ENCODE measurements around the gene TTC23.
A peak's percentile ranks its signal among the peaks of the same experiment; 100 is the strongest.
"Not testable (repeated sequence)": the region's sequence is repeated elsewhere in the genome, so short reads cannot be mapped to it uniquely, and the experiment has no call there.

Gene TTC23

DNA sequence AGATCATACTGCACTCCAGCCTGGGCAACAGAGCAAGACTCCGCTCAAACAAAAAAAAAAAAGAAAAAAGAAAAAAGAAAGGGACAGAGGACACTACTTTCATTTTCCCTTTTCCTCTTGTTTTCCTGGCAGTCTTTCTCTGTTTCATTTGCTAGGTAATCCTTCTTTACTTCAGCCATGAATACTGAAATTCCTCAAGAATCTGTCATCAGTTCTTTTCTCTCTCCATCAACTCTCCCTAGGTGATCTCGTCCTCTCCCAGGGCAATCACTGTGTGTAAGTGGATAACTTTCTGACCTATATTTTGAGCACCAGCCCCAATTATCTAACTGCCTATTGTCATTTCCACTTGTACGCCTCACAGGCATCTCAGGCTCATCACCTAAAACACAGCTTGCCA lies 51.5 kb downstream of the TTC23 start:
- DNase-seq (ENCODE audit: low spot score), result no peak

DNA sequence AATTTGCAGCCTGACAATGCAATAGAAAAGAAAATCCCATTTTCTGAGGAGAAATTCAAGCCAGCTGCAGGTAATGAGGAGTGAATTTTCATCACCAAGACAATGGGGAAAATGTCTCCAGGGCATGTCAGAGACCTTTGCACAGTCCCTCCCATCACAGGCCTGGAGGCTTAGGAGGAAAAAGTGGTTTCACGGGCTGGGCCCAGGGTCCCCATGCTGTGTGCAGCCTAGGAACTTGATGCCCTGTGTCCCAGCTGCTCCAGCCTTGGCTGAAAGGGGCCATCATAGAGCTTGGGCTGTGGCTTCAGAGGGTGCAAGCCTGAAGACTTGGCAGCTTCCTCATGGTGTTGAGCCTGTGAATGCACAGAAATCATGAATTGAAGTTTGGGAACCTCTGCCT lies 57.2 kb downstream of the TTC23 start:
- not testable (repeated sequence) for DNase-seq (ENCODE audit: low spot score)

DNA sequence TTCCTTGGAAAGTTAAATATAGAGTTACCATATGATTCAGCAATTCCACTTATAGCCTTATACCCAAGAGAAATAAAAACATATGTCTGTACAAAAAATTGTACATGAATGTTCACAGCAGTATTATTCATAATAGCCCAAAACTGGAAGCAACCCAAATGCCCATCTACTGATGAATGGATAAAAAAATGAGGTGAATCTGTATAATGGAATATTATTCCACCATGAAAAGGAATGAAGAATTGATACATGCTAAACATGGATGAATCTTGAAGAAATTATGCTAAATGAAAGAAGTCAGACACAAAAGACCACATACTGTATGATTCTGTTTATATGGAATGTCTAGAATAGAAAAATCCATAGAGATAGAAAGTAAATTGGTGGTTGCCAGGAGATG lies 61.4 kb downstream of the TTC23 start:
- no peak for DNase-seq (ENCODE audit: low spot score)

DNA sequence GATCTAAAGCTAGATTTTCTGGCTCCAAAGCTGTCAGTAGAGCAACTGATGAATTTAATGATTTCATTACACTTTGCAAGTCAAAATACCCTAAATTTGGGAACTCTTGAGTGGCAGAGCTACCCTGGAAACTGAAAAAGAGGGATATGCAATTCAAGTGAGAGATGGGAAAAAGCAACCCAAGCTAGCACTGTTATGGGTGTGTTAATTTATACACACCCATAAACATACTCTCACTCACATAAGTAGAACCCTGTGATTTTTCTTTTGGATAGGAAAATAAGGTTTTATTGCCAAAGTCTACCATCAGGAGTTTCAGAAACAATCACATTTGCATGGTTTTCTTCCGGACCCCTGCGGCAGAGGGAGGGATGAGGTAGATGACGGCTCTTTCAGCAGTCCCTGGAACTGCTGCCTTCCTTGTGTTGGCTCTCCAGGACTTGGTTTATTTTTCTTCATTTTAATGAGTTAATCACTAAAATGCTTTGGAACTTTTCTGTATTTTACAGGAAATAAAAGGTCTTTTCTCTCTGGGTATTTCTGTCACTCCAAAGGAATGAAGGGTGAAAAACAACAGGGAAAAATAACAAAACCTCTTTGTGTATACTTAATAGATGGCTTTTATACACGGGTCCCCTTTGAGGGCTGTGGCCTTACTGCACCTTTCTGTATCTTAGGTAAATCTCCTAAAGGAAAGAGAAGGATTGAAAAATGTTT lies 63.8 kb downstream of the TTC23 start:
- DNase-seq (ENCODE audit: low spot score), result no peak

DNA sequence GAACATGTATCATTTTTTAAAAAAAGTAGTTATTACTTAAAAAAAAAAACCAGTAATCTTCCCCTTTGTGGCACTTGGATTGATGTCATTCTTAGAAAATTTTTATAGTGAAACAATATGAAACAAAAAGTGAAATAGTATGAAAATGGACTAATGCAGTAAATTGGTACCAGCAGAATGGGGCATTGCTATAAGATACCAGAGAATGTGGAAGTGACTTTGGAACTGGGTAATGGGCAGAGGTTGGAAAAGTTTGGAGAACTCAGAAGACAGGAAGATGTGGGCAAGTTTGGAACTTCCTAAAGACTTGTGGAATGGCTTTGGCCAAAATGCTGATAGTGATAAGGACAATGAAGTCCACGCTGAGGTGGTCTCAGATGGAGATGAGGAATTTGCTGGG lies 66.6 kb downstream of the TTC23 start:
- no peak for DNase-seq (ENCODE audit: low spot score)

DNA sequence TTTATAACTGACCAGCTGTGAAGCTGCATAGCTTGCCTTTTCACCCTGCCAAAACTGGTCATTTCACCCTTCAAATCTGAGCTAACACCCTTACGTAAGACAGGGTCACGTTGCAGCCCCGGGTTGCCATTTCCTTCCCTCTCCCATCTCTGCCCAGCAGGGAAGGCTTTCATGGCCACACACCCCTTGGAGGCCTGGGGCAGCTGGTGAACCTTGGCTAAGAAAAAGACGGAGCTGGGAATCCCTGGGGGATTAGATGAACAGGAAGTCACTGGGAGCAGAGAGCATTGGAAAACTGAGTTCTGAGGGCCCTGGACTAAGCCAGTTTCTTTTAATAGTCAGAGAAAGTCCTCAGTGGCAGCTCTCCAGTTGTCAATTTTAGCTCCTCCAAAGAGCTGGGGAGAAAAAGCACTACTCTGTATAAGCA lies 67.8 kb downstream of the TTC23 start:
- DNase-seq (ENCODE audit: low spot score), result peak; percentile 8

DNA sequence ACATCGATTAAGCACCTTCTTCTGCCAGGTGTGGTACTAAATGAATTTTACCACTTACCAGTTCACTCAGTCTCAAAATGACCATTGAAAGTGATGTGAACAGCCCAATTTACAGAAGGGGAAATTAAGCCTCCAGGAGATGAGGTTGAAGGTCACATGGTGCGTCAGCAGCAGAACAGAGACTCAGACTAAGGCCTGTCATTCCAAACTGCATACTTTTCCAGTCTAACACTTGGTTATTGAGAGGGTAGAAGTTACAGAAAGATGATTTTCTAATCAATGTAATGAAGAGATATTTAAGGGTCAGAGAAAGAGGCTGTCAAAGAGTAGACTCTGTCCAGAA lies 68.4 kb downstream of the TTC23 start:
- DNase-seq (ENCODE audit: low spot score), result no peak

DNA sequence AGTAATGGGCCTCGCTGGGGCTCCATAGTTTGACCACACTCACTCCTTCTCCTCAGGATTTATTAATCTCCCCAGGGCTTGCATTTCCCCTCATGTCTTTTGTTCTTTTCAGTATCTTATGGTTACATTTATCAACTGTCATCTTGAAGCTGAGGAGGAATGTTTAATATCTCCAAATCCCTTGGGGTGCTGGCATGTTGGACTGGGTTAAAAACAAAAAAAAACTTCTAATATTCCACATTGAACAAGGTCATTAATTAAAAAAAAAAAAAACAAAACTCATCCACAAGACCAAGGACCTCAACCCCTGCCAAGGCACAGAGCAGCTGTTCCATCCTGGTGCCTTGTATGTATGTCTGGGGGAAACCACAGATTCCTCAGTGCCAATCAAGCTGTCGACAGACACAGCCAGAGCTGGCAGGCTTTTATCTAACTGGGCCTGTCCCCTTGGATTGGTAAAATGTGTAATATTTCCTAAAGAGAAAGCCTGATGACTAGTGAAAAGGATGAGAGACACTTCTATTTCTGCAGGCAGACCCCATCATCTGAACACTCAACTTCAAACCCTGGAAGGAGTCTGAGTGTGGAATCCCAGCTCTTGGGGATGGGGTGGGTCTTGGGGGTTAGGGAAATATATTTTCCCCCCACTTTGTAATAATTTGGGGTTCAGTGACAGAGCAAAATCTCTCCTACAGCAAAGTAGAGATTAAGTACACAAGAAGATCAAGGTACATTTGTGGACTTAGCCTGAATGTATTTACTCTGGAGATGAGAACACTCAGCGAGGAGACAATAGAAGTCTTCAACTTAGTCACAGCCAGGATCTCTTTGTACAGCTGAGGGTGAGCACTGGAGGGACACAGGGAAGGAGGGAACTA lies 69.1 kb downstream of the TTC23 start:
- DNase-seq (ENCODE audit: low spot score), result peak; percentile 12

DNA sequence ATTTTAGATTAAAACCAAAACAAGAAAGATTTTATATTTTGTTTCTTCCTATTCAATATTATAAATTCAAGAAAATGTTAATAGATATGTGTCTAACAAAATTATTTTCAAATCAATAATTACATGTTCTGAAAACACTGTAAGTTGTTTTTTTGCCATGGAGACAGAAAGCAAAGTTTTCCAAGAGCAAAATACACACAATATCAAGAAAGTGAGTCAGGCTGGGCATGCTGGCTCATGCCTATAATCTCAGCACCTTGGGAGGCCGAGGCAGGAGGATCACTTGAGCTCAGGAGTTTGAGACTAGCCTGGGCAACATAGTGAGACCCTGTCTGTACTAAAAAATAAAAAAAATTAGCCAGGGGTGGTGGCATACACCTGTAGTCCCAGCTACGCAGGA lies 71.7 kb downstream of the TTC23 start:
- no peak for DNase-seq (ENCODE audit: low spot score)

DNA sequence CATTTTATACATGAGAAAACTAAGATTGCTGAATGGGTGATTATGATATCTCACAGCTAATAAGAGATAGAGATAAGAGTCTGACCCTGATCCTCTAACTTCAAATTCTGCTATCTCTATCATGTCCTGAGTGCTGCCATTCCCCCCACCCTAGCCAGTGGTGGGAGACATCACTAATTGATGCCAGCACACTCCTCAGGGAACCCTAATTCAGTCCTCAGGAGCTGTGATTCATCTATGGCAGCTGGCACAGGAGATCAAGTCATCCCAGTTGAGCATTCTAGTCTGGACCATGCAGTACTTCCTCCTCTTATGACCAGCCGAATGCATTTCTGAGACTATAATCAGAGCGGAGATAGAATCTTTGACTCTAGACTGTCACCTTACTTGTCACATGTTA lies 72.6 kb downstream of the TTC23 start:
- DNase-seq (ENCODE audit: low spot score), result no peak

DNA sequence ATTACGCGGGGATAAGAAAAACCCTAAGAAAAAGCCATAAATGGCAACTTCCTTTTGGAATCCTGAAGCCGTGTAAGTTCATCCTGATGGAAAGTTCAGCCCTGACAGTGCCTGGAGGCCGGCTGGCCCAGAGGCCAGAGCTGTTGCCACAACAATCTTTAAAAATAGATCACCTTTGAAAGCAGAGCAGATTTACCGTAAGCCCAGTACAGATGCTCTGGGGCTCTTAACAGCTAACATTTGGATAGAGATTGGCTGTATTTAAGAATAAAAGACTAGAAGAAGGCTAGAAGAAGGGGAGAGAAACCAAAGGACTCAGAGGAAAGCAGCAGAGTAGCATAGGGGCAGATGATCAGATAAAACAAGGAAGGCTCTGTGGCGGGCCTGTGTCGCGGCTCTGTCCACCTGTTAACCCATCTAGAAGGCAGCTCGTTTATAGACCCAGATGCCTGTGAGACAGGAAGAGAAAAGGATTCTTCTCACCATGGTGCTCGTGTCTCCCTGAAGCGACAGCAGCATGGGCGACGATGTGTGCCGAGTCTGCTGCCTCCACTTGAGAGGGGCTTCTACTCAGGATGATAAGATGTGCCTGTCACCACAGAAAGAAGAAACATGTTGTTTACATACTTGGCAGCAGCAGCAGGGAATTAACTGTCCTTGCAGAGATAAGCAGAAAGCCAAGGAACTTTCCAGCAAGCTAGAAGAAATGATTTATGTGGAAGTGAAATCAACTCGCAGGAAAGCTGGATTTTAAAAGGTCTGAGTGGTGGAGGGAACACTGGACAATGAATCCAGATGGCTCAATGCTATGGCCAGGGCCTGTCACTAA lies 74.6 kb downstream of the TTC23 start:
- DNase-seq (ENCODE audit: low spot score), result no peak

DNA sequence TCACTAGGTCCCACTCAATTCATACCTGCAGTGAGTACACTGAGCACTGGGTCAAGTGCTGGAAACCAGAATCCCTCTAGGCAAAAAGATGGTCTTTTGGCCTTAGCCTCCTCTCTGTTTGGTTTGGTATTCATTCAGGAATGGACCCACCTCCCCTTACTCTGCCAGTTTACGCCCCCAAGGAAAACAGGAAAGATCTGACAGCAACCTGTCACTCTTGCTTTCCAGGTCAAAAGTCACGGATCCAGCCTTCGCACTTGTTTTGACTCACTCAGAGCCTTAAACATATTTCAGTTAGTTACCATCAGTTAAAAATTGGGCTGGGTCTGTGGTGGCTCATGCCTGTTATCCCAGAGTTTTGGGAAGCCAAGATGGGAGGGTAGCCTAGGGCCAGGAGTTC lies 76.4 kb downstream of the TTC23 start:
- no peak for DNase-seq (ENCODE audit: low spot score)

DNA sequence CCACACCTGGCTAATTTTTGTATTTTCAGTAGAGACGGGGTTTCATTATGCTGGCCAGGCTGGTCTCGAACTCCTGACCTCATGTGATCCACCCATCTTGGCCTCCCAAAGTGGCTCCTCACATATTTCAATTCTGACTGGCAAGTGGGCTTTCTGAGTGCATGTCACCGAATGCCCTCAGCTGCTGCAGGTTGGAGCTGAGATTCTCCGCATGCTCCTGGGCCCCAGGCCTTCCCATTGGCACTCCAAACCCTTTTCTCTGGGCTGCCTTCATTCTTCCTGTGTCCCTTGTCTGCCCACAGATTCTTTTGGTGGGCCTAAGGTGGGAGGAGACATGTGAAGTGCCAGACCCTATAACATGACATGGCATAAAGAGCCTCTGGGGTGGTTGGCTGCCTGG lies 77.2 kb downstream of the TTC23 start:
- no peak for DNase-seq (ENCODE audit: low spot score)

DNA sequence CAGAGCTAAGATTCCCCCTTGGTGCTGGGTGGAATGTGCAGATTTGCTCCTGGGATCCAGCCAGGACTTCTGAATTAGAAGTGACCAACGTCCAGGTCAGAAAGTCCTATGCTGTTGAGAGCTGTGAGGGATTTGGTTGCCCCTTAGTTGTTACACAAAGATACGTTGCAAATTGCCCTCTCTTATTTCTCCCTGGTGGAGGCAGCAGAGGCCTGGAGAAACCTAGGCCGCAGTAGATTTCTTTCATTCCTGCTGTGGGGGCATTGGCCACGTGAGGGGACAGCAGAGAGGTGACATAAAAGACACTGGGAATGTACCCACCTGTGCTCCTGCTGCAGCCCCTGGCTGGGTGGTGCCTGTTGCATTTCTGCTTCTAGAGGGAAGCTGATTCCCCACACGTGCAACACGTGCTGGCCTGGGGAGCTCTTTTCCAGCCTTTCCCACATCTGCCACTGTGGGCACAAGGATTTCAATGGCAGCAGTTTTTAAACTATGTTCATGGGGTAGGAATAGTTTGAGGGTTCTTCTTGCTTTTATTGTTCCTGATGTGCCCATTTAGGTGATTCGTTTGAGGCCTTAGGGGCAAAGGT lies 78.8 kb downstream of the TTC23 start:
- no peak for DNase-seq (ENCODE audit: low spot score)

DNA sequence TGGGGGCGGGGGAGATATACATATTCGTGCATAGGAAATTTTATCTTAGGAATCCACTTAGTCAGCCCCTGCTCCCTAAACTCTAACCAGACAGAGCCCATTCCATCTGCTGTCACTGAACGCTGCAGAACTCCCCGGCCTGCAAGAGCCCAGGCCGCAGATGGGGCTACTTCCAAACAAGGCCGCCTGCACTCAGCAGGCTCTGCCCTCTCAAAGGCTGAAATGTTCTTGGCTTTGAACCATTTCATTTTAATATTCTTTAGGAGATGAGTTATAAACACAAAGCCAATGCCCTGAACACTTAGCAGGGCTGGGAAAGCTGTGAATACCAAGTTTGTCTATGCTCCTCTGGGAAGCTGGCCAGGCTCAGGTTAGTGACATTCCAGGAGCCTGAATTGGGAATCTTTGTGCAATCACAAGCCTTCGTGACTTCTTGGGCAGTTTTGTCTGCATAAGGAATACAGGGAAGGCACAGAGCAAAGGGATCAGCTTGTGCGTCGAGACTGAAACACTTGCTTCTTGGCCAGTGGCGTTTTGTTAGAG lies 79.5 kb downstream of the TTC23 start:
- no peak for DNase-seq (ENCODE audit: low spot score)

DNA sequence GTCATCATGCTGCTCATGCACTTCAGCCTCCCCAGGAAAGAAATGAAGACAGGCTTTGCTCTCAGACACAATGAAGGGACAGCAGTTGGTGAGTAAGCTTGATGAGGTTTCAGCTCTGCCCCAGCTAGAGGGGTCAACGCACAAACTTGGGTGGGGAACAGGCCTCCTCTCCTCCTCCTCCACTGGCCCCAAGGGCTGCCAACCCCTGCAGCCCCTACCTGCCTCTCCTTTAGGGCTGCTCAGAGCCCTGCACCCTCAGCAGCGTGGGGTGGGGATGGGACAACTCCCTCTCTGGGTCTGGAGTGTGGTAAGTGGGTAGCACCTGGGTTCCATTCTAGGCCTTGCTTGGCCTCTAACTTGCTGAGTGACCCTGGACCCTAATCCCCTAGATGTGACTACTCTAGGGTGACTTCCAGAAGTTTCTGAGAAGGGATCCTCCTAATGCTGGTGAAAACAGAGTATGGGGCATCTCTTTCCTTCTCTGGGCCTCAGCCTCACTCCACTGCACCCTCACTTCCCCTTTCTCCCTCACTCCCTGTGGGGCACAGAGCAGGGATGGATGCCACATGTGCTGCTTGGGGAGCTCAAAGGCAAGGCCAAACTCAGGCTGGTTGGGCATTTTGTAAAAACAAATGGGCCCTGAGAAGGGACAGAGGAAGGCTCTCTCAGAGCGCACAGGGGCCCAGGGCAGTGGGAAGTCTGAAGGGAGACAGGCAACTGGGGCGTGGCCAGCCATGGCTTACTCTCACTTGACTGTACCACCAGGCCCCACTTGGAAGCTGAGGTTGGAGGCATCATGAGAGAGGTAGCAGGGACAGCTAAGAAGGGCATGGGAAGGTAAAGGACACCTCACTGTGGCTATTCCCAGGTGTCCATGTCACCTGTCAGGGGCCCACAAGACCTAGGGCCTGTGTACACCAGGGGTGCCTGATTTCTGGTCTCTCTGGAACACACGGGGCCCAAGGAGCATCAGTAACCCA lies 80.5 kb downstream of the TTC23 start:
- no peak for DNase-seq (ENCODE audit: low spot score)

DNA sequence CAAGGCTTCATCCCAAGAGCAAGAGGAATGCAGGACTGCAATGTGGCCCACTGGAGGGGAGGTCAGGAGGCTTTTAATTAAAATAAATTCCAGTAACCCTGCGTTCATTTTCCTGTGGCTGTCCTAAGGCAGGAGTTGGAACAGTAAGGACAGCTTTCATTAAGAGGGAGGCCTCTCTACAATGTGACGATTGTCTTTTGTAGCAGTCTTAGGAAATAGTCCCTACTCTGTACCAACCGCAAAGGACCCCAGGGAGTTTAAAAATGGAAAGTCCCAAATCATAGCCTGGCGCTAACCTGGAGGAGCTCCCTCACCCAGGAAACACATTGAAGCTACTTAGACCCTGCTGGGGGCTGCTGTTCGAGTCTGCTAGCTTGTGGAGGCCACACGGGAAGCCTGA lies 81.7 kb downstream of the TTC23 start:
- DNase-seq (ENCODE audit: low spot score), result no peak

DNA sequence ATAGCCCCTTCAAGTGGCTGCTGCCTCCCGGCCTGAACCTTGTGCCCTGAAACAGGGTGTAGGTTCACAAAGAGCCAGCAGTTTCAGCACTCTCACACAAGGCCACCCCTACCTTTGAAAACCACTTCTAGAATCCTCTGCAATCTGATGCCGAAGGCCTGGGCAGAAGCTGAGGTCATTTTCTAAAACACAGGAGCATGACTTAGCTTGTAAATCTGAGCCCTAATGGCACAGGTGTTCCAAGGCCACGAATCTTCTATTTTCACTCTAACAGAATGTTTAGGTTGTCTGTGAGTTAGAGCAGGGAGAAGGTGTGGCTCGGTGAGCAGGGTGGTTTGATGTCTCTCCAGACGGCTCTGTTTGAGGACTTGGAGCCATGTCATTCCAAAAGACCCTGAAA lies 82.2 kb downstream of the TTC23 start:
- DNase-seq (ENCODE audit: low spot score), result no peak

DNA sequence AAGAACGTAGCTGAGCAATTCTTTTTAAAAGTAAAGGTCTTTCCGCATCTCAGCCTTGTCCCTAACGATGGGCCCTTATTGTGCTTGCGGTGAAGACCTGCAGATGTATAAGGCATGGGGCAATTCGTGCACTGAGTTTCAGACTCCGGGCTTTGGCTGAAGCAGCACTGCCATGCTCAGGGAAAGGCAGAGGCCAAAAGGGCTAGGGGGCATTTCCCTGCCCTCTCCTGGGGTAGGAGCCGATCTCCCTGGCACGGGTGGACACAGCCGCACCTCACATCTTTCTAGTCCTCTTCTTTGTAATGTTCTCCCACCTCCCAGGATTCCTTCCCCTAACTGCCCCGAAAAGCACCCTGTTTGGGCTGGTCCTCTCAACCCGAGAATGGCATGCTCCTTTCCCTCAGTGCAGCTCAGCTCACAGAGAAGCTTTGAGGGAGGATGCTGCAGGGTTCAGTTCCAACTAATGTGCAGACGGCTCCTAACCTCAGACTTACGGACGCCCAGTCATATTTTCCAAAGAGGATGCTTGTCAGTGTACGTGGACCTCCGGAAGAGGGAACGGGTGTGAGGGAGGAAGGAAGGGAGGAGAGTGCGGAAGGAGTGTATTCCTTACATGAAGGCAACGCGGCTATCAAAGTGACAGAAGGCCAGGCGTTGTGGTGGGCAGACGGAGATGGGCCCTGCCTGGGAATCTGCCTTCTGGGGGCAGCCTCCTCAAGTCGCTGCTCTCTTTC lies 83.3 kb downstream of the TTC23 start:
- DNase-seq (ENCODE audit: low spot score), result no peak
